PC-3 (cell line): Measurements from ENCODE around the gene TAAR2.

Source experiments
- CTCF ChIP-seq: fragments of 300-600 bp; sonication (generic); conservative IDR thresholded peaks from 2 replicates; pipeline ENCODE4 v1.5.1; 2017; ENCODE audit warnings: antibody characterized with exemption, low read depth, mild to moderate bottlenecking, low read length
- EZH2 ChIP-seq: fragments of 300-600 bp; sonication (generic); IDR thresholded peaks from one replicate; pipeline ENCODE4 v1.6.1; 2017; ENCODE audit warnings: antibody characterized with exemption, mild to moderate bottlenecking, low read length; ENCODE audit not compliant: unreplicated experiment

GRCh38 chr6:132624175-132624574, at the start of gene TAAR2:
- TF ChIP-seq CTCF = no peak
- no peak for TF ChIP-seq EZH2
